ENCODE data around the gene SCGN.

The SCGN gene

DNA sequence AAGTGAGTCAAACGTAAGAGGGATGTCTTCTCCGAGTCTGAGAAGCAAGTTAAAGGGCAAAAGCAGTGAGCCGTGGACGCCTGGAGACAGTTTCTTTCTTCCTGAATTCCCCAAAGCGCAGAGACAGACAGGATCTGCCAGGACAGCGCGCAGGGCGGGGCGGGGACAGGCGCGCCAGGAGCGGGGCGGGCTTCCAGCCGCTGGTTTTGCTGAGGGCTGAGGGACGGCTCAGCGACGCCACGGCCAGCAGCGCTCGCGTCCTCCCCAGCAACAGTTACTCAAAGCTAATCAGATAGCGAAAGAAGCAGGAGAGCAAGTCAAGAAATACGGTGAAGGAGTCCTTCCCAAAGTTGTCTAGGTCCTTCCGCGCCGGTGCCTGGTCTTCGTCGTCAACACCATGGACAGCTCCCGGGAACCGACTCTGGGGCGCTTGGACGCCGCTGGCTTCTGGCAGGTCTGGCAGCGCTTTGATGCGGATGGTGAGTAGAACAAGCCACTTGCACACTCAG is at the start of gene SCGN:
Gene SCGN (plus strand): TSS at position 209 of the 509 bp plus-strand sequence. CDS start 189 bp downstream, at position 398.
- peak in 4 of 56 donors; percentile 2 to 16 (median 10) for DNase-seq

- DNase-seq = no peak
These were observed 49.4 kb upstream of the SCGN start for GRCh38 chr6:25602674-25602982.

DNA sequence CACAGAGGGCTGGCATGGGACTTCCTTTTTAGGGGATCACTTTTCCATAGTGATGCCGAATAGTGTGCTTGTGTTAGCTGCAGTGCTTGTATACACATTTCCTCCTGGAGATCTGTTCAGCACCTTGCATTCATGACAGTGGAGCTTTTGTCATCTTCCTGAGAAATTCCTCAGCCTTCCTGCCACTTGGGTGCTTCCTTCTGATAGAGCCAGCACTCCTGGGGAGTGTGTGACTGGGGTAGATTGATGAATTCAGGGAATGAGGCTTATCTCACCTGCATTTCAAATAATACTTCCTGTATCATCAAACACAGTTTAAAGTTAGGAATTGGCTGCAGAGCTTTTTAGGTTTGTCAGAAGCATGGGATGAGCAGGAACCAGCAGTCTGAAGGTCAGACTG is 48.8 kb upstream of the SCGN start:
- no peak for DNase-seq

- DNase-seq = no peak
These were observed 45.9 kb upstream of the SCGN start for GRCh38 chr6:25606151-25606550.

DNA sequence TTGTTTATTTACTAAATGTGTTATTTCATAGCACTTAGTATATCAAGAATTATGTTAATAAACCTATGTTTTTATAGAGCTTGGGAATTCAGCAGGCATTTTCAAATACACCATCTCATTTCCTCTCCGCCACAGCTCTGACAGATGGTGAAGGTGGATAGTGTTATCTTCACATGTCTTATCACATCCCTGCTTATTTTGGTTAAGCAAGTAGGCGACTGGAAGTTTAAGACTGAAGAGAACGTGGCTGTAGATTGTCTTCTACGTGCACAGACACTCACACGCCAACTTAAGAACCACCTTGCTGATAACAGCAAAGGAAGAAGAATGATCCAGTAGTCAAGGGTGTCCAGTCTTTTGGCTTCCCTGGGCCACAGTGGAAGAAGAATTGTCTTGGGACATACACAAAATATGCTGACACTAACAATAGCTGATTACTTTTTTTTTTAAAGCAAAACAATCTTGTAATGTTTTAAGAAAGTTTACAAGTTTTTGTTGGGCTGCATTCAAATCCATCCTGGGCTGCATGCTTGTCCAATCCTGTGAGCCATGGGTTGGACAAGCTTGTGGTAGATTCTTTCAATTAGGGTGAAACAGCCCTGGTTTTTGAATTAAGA is 43.3 kb upstream of the SCGN start:
- DNase-seq = no peak

- DNase-seq = no peak
These were observed 39.3 kb upstream of the SCGN start for GRCh38 chr6:25612666-25613065.

DNA sequence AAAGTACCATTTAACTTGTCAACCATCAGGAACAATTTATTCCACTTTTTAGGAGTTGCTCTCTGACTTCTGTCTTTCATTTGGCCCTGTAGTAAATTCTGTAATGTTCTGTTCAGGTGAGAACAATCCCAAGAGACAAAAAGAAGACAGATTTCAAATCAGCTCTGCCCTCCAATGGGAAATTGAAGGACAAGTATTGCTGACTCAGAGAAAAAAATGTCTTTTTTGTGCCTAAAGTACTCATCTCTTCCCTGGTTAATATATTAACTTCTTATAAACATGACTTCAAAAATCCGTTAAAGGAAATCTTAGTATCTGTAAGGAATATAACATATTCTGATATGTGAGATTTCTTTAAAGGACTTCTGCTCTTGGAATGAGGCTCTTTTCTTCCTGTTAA is 38.6 kb upstream of the SCGN start:
- DNase-seq = no peak

DNA sequence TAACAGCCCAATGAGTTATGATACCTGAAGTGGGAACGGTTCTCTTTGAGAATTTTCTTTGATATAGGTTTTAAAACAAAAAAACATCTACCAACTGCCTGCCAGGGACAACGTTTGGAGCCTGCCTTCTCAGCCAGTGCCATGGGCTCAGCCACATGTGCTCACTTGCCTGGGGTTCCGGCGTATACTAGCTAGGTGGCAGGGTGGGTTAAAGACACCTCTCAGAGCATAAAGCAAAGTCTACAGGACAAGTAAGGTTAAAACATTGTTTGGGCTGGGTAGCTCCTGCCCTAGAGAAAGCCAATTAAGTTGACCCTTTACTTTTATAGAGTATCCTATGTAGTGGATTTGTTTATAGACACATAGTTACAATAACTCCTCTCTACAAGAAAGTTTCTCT is 38.0 kb upstream of the SCGN start:
- DNase-seq = no peak

GRCh38 chr6:25615471-25615870 is 36.5 kb upstream of the SCGN start:
- DNase-seq = no peak

DNA sequence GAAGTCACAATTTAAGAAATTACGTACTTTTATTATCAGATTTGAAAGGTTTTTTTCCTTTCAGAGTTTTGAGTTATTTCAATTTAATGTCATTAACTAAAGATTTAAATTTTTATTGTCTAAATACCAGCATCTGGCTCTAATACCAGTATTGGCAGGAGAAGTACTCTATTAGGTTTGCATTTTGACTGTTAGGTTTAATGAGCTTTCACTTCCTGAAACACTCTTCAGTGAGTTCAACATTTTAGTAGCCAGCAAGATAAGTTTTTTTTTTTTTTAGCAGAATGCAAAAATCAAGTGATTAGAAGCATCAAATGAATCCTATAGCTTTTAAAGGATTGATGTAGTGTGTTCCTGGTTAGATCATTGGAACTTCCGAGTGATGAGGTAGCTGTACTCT is 34.0 kb upstream of the SCGN start:
- DNase-seq = no peak

- no peak for DNase-seq
These were observed 32.8 kb upstream of the SCGN start for GRCh38 chr6:25619217-25619616.

DNA sequence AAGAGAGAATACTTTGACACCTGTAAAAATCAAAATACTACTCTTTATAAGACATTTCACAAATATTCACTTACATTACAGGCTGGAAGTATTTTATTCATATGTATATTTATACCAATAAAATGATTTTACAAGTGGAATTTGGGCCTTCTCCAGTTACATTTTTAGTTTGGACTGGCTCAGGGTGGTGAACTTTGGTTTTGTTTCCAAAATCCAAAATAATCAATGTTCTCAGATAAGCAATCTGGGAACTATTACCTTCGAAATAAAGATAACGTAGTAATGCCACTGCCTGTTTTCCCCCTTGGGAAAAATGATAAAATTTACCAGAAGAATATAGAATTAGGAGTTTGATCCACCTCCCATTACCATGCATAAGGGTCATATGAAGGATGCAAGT is 31.6 kb upstream of the SCGN start:
- no peak for DNase-seq

DNA sequence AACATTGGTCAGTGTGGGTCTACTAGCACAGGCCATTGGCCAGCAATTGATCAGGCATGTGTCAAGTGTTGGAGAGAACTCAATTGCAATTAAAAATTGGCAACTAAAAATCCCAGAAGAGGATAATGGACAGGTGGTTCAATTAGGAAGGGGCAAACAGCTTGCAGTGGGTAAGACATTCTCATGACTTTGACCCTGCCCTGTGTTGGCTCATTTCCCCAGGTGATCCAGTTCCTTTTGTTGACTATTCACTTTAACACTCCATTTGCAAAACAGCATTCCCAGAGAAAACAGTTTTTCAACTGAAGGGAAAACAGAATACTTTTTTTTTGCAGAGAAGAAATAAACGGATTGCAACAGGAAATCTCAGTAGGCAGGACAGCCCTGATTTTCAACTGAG is 28.9 kb upstream of the SCGN start:
- no peak for DNase-seq

- DNase-seq = no peak
These were observed 28.1 kb upstream of the SCGN start for GRCh38 chr6:25623879-25624278.

GRCh38 chr6:25627001-25627400 is 25.0 kb upstream of the SCGN start:
- DNase-seq = no peak

- no peak for DNase-seq
These were observed 23.4 kb upstream of the SCGN start for GRCh38 chr6:25628471-25629197.

GRCh38 chr6:25629198-25629576 is 22.8 kb upstream of the SCGN start:
- no peak for DNase-seq

GRCh38 chr6:25630508-25631278 is 21.3 kb upstream of the SCGN start:
- no peak for DNase-seq

DNA sequence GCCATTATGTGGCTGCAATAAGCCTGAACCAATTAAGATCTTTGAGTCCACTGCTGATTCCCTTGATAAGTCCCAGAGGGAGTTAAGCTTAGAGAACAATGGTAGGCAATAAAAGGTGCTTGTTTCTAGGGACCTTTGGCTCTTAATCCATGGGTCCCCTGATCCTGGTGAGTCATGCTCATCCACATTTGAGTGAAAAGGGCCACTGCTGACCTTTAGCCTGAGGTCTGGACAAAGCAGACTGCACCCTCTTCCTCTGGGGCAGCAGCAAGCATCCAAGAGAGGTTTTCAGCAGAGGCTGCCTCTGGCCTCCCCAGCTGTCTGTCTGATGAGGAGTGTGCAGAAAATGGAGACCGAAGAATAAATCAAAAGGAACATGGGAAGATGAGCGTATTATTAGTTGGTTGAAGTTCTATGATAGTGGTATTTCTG is 16.1 kb upstream of the SCGN start:
- no peak for DNase-seq

DNA sequence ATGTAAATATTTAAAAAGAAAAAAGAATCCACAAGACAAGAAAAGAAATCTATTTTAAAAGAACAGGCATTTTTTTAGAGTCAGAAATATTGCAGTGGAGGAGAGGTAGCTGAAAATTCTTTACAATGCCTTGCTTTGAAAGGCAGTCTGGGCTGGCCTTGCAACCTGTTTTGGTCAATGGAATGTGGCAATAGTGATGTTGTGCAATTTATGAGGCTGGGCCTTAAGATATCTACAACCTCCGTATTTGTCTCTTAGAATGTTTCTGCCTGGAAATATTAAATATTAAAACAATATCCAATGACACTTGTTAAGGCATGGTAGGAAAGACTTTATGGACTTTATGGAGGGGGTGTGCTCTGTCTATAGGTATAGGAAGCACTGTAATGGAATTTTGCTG is 14.8 kb upstream of the SCGN start:
- DNase-seq = no peak

DNA sequence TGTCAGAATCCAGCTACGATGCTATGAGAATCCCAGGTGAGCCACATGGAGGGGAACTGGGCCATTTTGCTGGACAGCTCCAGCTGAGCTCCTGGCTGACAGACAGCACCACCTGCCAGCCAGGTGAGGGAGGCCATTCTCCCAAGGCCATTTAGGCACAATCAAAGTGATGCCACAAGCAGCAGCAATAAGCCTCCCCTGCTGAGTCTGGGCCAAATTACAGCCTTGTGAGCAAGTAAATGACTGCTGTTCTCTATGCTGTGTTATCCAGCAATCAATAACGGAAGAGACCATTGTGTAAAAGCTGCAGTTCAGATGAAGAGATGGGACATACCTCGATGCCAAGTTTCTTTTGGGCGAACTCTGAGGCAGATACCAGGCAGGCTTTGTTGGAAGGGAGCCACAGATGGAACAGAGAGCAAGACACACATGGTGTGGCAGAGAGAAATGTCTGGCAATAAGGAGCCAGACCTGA is 14.0 kb upstream of the SCGN start:
- DNase-seq = no peak

- no peak for DNase-seq
These were observed 12.4 kb upstream of the SCGN start for GRCh38 chr6:25639653-25640052.
